ENCODE results near the gene LRRC30. TPM values are rescaled to one million over a fixed set of nuclear protein-coding genes. Genes with fewer than 3 reads are reported as not detected.

Gene LRRC30
- total and polyA plus RNA-seq, 2 donors (not counting 1 experiment from before 2014, with no cell fraction given), result not detected

DNA sequence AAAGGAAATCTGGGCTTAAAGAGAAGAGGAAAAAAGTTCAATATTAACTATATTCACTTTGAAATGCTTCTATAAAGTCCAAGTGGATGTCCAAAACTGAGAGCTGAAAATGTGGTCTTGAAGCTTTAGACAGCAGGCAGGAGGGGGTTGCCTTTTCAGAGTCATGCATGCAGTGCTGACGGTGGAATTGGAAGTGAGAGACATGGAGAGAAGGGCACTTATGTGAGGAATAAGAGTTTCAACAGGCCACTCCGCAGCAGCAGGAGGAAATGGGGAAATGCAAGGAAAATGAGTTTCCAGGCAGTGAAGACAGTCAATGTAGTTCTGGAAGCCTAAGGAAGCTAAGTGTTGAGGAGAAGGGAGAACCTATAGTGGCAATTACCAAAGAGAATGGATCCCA lies 33.0 kb upstream of the LRRC30 start:
- H4K20me1 ChIP-seq (ENCODE audit: control insufficient read depth, insufficient read depth, low read length, poor library complexity, severe bottlenecking), result no peaks in the 10 kb centered on the region
- Mint-ChIP-seq H3K9me3 (ENCODE audit: insufficient read depth) (peaks cover 4% of the 10 kb centered on the region), H3K27me3 (no peaks in the 10 kb centered on the region), H3K4me1 (no peaks in the 10 kb centered on the region), H3K27ac (no peak overlapping the region), H3K4me3 (no peak overlapping the region)
- no peak overlapping the region for H2AFZ ChIP-seq (ENCODE audit: insufficient read depth, low read depth, low read length, poor library complexity, severe bottlenecking)
- H3K27ac ChIP-seq (ENCODE audit: low read length in 2 of 2), result no peak overlapping the region
- H3K4me2 ChIP-seq (replicated peaks; ENCODE audit: low read depth, low read length, poor library complexity, severe bottlenecking), result no peak overlapping the region
- H3K79me2 ChIP-seq (ENCODE audit: control insufficient read depth, insufficient read depth, low read length), result no peaks in the 10 kb centered on the region
- no peak overlapping the region for H3K4me3 ChIP-seq (ENCODE audit: control extremely low read depth in 1 of 5, extremely low read depth in 1 of 5, insufficient read depth in 1 of 5, low read depth in 2 of 5, low read length in 4 of 5)
- DNase-seq (no peak), ATAC-seq (ENCODE audit: low read depth) (no peak)
- H3K9ac ChIP-seq (ENCODE audit: low read length), result no peak overlapping the region
- intact Hi-C loops (cut with micrococcal nuclease), result no loop called here
- no peaks in the 10 kb centered on the region for H3K9me3 ChIP-seq (ENCODE audit: control extremely low read depth in 1 of 3, control insufficient read depth in 2 of 3, insufficient read depth in 1 of 3, low read length in 2 of 3)
- H3K36me3 ChIP-seq (replicated peaks in 1 of 2; ENCODE audit: control extremely low read depth in 1 of 2, control insufficient read depth in 1 of 2, extremely low read depth in 1 of 2, insufficient read depth in 2 of 2, low read length in 1 of 2), result no peaks in the 10 kb centered on the region
- ChIA-PET POLR2A (no interaction called here), CTCF (no interaction called here)
- H3K4me1 ChIP-seq (ENCODE audit: control insufficient read depth in 2 of 2, insufficient read depth in 2 of 2, low read length in 2 of 2), result no peaks in the 10 kb centered on the region
- TF ChIP-seq, protein P1, sequence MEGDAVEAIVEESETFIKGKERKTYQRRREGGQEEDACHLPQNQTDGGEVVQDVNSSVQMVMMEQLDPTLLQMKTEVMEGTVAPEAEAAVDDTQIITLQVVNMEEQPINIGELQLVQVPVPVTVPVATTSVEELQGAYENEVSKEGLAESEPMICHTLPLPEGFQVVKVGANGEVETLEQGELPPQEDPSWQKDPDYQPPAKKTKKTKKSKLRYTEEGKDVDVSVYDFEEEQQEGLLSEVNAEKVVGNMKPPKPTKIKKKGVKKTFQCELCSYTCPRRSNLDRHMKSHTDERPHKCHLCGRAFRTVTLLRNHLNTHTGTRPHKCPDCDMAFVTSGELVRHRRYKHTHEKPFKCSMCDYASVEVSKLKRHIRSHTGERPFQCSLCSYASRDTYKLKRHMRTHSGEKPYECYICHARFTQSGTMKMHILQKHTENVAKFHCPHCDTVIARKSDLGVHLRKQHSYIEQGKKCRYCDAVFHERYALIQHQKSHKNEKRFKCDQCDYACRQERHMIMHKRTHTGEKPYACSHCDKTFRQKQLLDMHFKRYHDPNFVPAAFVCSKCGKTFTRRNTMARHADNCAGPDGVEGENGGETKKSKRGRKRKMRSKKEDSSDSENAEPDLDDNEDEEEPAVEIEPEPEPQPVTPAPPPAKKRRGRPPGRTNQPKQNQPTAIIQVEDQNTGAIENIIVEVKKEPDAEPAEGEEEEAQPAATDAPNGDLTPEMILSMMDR (IDR thresholded peaks at IDR 0.05), result no peak
- no peak for TF ChIP-seq EZH2 (IDR thresholded peaks at IDR 0.05; ENCODE audit: borderline replicate concordance, insufficient read depth, low read depth, low read length, poor library complexity, severe bottlenecking)
- 93% methylated on average over 2 of the region's 2 CpGs for WGBS (ENCODE audit: insufficient coverage)
- no peaks in the 10 kb centered on the region for H3K27me3 ChIP-seq (replicated peaks in 1 of 4; ENCODE audit: control extremely low read depth in 1 of 4, control insufficient read depth in 3 of 4, insufficient read depth in 4 of 4, low read length in 3 of 4)

DNA sequence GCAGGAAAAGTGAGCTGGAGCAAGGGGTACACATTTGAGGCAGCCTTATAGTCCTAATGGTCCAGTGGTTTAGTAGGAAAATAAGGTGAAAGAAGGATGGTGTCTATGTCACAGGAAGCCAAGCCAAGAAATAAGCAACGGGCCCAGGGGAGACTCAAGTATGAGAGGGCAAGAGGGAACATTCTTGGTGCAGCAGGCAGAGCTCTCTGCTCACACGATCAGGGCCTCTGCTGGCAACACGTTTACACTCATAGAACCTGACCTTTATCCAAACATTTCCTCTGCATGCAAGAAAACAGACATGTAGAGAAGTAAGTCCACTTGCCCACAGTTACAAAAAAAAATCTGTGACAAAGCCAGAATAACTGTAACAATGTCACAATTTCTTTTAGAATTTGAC lies 32.6 kb upstream of the LRRC30 start:
- Mint-ChIP-seq H3K27ac (no peak overlapping the region), H3K4me3 (no peak overlapping the region), H3K4me1 (no peaks in the 10 kb centered on the region), H3K27me3 (no peaks in the 10 kb centered on the region), H3K9me3 (ENCODE audit: insufficient read depth) (peaks cover 4% of the 10 kb centered on the region)
- WGBS (ENCODE audit: insufficient coverage), result 79% methylated on average over 3 of the region's 3 CpGs
- ATAC-seq (ENCODE audit: low read depth), result no peak
- H3K9me3 ChIP-seq (ENCODE audit: control extremely low read depth in 1 of 3, control insufficient read depth in 2 of 3, insufficient read depth in 1 of 3, low read length in 2 of 3), result no peaks in the 10 kb centered on the region
- CTCF ChIA-PET, result no interaction called here
- no peaks in the 10 kb centered on the region for H3K79me2 ChIP-seq (ENCODE audit: control insufficient read depth, insufficient read depth, low read length)
- H3K4me1 ChIP-seq (ENCODE audit: control insufficient read depth in 2 of 2, insufficient read depth in 2 of 2, low read length in 2 of 2), result no peaks in the 10 kb centered on the region
- POLR2A ChIA-PET, result no interaction called here
- no peak for DNase-seq
- H4K20me1 ChIP-seq (ENCODE audit: control insufficient read depth, insufficient read depth, low read length, poor library complexity, severe bottlenecking), result no peaks in the 10 kb centered on the region
- intact Hi-C loops (cut with micrococcal nuclease), result no loop called here
- H3K36me3 ChIP-seq (replicated peaks in 1 of 2; ENCODE audit: control extremely low read depth in 1 of 2, control insufficient read depth in 1 of 2, extremely low read depth in 1 of 2, insufficient read depth in 2 of 2, low read length in 1 of 2), result no peaks in the 10 kb centered on the region
- no peak overlapping the region for H2AFZ ChIP-seq (ENCODE audit: insufficient read depth, low read depth, low read length, poor library complexity, severe bottlenecking)
- H3K9ac ChIP-seq (ENCODE audit: low read length), result no peak overlapping the region
- TF ChIP-seq, protein P1 (IDR thresholded peaks at IDR 0.05), result no peak
- no peak for TF ChIP-seq EZH2 (IDR thresholded peaks at IDR 0.05; ENCODE audit: borderline replicate concordance, insufficient read depth, low read depth, low read length, poor library complexity, severe bottlenecking)
- H3K4me3 ChIP-seq (ENCODE audit: control extremely low read depth in 1 of 5, extremely low read depth in 1 of 5, insufficient read depth in 1 of 5, low read depth in 2 of 5, low read length in 4 of 5), result no peak overlapping the region
- no peaks in the 10 kb centered on the region for H3K27me3 ChIP-seq (replicated peaks in 1 of 4; ENCODE audit: control extremely low read depth in 1 of 4, control insufficient read depth in 3 of 4, insufficient read depth in 4 of 4, low read length in 3 of 4)
- H3K4me2 ChIP-seq (replicated peaks; ENCODE audit: low read depth, low read length, poor library complexity, severe bottlenecking), result no peak overlapping the region
- no peak overlapping the region for H3K27ac ChIP-seq (ENCODE audit: low read length in 2 of 2)

Data from B cell (primary cell).